Measurements from ENCODE around the gene GLS2.

The GLS2 gene

GRCh38 chr12:56437430-56438176, 50.4 kb downstream of the GLS2 start:
- FAIRE-seq = no peak

- FAIRE-seq = no peak
These were observed 53.1 kb downstream of the GLS2 start for GRCh38 chr12:56434828-56435227.

GRCh38 chr12:56431850-56432249, 56.1 kb downstream of the GLS2 start:
- no peak for FAIRE-seq

- no peak for FAIRE-seq
These were observed 56.7 kb downstream of the GLS2 start for GRCh38 chr12:56431288-56431687.

- FAIRE-seq = no peak
These were observed 62.0 kb downstream of the GLS2 start for GRCh38 chr12:56425940-56426438.

- FAIRE-seq = no peak
These were observed 62.8 kb downstream of the GLS2 start for GRCh38 chr12:56425193-56425592.

Measured in islet of Langerhans (tissue), 1 donor.